Skeletal muscle satellite cell (primary cell): ENCODE data around the gene GJA10. TPM values are rescaled to one million over a fixed set of nuclear protein-coding genes. Genes with fewer than 3 reads are reported as not detected.

Experiments used
- small RNA-seq: library from RNA; depleted of rRNA; stranded (forward); fragments of <200 nt; gene quantifications from one replicate; pipeline ENCODE3, GENCODE V24; 2012

The GJA10 gene

Small RNA genes within 50 kb of the gene (small RNA-seq; reads per million reads assigned to genes)
- gene RF00019, result not detected
